DMS153 treated with DMSO at 0.1 percent for 48 hours (cell line): Measurements from ENCODE around the gene MRPL36.
"Not testable (repeated sequence)": the region's sequence is repeated elsewhere in the genome, so short reads cannot be mapped to it uniquely, and the experiment has no call there.

Experiments used
- DNase-seq: peaks from one replicate; lab custom pipeline; 2025; ENCODE audit not compliant: unreplicated experiment; lab: John Stamatoyannopoulos, UW

Gene MRPL36

DNA sequence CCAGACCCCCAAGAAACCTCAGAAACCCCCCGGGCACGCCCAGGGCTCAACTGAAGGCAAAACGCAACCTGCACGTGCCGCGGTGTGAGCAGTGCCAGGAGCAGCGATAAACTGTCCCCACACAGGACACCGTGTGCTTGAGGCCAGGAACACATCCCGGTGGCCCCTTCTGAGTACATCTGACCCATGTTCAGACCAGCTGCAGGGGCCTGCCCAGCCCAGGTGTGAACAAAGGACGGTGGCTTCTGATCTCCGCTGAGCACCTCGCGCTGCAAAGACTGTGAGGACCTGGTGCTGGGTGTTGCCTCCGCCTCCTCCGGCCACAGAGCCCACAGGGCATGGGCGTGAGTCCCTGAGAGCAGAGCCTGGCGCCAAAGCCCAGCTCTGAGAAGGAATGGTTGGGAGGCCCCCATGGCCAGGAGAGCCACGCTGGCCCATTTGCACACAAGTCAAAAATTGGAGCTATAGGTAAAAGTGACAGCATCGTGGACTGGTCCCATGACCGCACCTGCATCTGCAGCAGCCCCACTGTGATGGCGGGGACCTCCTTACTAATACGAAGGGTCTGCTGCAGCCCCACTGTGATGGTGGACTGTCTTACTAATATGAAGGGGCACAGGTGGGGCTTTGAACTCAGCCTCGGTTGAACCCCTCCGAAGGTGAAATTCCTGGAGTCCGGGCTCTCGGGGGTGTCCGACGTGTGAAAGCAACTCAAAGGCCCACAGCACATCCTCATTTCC lies 33.0 kb upstream of the MRPL36 start:
- DNase-seq = no peak

DNA sequence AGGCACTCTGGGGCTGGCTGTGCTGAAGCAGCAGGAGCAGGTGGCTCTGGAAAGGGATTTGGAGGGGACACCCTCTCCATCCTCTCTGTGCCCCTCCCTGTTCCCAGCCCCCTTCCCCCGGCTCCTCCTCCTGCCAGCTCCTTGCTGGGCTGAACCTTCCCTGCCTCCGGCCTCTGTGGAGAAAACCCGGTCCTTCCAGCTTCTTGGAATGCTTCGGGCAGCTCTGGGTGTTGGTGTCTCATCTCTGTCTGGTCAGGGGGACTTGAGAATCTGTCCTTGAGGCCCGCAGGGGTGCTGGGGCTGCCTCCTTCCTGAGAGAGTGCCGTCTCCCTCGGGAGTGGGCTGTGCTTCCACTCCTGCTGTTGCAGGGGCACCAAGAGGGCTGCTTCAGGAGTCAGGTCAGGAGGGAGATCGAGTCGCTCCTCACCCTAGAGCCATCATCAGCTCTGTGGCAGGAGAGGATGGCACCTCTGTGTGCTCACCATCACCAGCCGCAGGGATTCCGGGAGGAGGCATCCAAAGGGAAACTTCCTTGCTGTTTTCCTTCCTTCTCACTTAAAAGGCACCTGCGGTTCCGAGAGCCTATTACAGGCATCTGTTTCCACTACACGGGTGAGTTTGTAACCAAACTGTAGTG lies 32.2 kb upstream of the MRPL36 start:
- DNase-seq = no peak

DNA sequence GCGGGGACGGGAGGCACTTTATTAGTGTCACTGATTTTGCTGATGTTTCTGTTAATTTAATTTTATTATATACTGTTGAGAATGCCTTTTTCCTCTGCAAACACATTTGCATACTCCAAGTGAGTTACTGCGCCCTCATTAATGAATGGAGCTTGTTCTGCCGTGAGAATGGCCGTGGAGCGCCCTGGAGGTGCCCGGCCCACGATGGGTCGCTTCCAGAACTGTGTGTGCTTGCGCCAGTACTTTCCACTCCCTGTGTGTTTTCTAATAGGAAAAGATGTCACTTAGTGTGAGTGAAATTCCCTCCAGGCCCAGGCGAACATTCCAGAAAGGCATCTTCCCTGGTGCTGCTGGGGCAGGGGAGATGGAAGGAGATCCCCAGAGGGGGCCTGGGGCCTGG lies 31.6 kb upstream of the MRPL36 start:
- no peak for DNase-seq

DNA sequence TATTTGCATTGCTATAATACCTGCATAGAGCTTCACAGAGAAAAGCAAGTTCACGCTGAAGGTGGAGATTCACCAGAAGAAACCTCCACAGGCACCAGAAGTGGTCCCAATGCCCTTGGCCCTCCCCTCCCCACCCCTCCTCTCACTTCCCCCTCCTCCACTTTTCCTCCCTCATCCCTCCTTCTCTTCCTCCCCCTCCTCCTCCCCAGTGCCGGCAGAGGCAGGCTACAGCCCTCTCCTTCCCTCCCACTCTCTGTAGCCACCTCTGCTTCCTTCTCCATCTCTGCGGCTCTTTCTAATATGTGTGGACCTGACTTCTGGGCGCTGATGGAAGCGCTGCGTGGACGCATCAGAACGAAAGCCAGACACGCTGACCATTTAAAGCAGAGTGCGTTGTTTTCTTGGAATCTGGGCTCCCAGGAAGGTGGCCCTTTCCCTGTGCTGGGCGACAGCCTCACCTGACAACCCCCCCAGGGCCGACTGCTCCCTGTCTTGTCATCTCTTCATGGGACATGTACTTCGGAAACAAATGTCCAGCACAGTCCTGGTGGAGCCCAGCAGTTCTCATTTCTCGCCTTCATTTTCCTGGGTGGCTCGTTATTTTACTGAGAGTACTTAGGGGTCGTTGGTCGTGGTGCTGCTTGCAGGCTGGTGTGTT lies 31.1 kb upstream of the MRPL36 start:
- no peak for DNase-seq

DNA sequence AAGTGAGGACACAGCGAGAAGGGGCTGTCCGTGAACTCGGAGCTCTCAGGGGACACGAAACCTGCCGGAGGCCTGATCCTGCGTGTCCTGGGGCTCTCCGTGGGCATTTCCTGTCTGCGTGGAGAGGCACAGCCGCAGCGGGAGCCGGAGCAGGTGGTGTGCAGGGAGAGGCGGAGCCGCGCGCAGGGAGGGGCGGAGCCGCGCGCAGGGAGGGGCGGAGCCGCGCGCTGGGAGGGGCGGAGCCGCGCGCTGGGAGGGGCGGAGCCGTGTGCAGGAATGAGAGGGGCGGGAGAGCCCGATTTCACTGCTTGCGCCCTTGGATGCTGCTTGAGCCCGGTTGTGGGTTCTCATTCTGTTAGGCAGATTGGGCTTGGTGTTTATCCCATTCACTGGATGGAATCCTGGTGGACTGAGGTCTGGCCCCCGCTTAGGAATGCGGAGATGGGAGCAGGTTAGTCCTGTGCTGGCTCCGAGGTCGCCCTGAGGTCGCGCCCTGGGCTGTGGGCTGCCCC lies 28.3 kb upstream of the MRPL36 start:
- DNase-seq = no peak

DNA sequence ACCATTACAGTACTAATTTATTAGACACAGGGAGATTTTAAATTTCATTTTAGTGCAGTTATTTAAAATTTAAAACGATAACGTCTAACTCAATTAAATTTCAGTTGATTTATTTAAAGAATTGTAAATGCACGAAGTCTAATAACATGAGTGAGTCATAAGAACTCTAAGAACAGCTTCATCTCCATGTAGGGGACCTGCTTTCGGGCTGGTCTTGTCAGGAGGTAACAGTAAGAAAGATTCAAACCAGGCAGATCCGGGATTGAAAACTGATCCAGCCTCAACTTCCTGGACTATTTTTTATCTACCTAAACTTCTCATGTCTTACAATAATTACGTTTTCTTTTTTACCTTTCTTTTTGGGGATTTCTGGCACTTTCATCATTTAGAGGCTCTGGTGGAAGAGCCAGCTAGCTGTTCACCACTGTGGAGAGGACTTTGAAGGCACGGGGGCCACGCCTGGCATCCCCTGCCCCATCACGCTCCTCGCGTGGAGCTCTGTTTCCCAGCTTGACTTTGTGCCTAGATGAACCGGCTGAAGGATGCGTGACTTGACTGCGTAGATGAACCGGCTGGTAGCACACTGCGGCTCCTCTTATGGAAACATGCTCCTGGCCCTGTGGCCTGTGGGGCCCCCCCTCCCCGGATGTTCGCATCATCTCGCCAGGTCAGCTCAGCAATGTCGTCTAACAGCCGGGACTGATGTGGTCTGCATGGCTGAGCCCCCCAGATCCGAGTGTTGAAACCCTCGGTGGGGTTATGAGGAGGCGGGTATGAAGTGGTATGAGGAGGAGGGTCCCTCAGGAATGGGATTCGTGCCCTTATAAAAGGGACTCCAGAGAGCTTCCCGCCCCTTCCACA lies 27.6 kb upstream of the MRPL36 start:
- no peak for DNase-seq

DNA sequence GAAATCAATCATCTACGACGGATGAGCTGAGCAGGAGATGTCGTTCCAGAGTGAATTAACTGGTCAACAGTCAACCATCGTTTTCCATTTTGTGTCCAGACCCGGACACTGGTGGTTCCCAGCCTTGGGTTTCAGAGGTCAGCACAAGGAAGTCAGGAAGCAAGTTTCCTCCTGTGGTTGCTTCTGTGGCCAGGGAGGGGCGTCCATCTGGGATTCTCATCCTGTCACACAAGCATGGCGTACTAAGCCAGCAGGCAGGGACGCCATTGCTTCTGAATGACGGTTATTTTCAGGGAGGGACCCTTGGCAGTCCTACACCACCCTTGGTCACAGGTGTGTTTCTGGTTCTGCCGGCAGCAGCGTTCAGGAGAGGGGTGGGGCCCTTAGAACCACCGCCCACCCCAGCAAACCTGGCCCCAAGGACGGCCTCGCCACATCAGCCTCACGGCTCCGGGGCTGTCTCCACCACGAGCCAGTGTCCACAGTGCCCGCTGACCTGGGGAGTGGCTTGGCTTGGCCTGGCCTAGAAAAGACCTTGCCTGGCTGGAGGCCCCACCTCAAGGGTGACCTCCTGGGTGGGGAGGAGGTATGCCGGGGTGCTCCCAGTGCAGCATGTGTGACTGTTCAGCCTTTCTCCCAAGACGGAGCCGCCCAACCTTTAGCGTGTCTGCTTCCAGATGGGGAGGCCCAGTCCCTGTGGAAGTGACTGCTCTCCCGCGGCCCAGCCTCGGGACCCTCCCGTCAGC lies 26.8 kb upstream of the MRPL36 start:
- no peak for DNase-seq

DNA sequence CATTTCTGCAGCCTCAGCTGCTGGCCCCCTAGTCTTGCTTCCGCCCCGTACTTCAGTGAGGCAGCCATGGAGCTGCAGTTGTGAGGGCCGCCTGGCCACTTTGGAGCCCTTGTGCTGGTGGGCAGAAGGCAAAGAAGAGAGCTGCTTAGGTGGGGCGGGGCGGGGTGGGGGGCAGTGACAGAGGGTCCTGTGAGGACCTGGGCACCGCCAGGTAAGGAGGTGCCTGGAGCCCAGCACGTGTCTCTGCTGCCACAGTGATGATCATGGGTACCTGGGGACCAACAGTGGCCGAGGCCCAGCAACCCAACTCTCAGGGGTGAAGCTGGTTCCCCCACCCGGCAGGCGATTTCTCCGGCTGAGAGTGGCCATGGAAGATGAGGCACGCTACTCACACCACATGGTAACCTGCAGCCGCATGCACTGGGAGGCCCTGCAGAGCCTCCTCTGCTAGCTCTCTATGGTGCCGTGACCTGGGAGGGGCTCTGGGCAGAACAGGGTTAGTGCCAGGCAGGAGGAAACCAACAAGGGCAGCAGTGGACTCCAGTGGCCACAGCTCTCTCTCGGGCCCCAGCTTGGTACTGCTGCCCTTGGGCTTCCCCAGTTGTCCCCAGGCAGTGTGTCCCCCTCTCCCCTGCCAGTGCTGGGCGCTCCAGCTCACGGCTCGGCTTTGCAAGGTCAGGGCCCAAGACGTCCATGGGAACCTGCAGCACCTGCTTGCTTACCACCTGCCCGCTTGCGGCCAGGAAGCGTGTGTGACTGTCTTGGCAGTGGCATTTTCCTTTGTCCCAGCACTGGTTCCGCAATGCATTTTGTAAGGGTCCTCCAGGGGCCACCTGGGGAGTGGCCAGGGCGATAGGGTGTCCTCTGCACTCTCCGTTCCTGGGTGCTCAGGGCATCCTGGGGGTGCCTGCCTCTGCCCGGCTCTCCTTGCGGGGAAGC lies 25.5 kb upstream of the MRPL36 start:
- DNase-seq = no peak

DNA sequence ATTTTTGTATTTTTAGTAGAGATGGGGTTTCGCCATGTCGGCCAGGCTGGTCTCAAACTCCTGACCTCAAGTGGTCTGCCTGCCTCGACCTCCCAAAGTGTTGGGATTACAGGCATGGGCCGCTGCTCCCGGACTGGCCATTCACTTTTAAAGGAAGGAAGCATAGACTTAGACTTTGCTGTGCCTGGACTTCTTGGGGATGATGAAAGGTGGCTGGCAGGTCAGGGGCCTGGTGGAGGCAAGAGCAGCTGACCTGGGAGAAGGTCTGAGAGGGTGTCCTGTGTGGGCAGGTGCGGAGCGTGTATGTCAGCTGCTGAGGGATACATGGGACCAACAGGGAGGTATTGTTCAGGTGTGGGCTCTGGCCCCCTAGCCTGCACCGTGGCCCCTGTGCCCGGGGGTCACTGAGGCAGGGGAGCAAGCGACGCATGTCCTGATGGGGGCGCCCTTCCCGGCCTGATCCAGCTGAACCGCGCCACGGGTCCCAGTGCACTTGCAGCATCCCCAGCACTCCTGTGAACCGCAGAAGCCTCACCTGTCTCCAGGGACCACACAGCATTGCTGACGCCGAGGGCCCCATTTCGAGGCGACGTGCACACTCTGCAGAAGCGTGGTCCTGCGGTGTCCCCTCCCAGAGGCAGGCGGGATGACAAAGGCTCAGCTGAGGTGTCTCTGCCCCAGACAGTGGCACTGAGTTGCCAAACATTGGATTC lies 24.6 kb upstream of the MRPL36 start:
- no peak for DNase-seq

DNA sequence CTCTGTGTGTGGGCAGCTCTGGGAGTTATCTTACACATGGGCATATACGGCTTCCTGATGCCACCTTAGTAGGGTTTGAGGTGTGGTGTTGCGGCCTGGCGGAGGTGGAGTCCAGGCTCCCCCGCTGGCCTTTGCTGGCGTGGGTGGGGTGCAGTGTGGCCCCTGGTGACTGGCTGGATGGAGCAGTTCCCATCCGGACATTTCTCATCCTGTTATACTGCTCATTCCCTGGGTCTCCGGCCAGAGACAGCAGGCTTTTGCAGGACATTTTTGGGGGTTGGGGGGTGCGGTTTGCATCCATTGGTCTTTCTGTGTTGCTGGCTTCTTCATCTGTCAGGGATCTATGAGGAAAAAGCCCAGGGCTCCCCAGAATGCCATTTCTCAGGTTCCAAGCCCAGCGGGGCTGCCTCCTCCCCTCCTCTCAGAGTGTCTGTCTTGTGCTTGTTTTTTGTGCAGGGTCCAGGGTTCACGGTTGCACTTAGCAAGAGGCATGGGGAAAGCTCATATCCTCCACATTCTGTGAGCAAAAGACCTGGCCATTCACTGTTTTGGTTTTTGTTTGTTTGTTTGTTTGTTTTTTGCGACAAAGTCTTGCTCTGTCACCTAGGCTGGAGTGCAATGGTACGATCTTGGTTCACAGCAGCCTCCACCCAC lies 23.9 kb upstream of the MRPL36 start:
- DNase-seq = no peak

DNA sequence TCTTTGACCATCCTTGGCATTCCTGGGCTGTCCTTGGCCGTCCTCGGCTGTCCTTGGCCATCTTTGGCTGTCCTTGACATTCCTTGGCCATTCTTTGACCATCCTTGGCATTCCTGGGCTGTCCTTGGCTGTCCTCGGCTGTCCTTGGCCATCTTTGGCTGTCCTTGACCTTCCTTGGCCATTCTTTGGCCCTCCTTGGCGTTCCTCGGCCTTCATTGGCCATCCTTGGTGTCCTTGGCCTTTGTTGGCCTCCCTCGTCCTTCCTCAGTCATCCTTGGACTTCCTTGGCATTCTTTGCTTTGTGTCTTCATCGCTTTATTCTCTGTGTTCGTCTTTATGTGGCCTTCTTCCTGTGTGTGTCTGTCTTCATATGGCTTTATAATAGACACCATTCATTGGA lies 22.2 kb upstream of the MRPL36 start:
- DNase-seq = no peak

DNA sequence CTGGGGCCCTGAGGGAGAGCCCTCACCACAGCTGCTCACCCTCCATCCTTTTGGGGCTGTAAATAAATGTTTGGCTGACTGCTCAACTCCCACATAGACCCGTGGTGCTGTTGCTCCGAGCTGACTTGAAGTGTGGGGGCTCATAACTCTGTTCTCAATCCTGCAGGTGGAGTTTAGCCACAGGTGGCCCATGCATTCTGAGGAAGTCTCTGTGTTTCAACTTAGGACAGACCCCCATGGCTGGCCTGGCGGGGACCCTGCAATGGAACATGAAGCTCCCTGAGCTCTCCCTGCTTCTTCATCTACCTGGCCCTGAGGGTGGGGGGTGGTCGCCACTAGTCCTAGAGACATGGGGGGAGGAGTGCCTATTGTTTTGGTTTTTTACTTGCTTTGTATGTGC lies 21.3 kb upstream of the MRPL36 start:
- no peak for DNase-seq

DNA sequence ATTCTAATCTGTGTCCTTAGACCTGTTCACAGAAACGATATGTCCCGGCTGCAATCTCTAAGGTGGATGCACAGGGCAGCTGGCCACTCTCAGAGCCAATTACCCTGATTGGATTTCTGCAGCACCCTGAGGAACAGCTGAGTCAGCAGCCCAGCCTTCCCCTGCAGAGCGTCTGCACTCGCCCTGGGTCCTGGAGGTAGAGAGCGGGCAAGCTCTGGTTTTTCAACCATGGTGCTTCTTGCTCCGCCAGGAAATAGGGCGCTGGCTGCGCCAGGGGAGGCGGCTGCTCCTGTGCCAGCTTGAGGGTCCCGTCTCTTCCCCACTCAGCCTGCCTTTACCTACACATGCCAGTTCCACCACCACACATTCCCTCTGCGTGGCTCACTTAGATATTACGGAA lies 20.7 kb upstream of the MRPL36 start:
- no peak for DNase-seq

DNA sequence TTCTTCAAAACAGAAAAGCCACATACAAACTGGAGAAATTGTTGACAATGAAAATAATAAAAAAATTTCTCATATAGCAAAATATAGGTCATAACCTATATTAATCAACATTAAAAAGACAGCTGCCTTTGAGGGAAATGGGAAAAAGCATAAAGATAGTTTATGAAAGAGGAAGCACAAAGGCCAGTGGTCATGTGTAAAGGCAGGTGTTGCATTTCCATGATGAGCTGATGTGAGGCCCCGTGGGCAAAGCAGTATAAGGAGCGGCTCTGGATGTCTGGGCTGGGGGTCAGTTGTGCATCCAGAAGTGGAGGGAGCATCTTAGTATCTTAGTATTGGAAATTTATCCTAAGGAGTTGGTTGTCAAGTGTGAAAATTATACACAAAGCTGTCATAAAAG lies 19.8 kb upstream of the MRPL36 start:
- DNase-seq = no peak

DNA sequence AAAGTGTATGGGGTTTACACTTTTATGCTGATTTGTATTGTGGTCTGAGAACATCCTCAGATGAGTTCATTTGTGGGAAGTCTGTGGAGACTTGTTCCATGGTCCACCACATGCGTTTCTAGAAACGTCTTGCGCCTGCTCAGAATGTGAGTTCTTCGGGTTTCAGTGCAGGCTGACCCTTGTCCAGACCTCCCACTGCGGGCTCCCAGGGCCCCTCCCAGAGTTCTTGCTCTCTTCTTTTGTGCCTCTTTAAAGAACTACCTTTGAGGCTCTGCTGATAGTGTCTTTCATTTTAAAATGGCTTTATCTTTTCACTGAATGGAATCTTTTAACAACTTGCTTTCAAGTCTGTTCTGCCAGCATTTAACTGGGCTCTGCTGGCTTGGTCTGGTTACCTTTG lies 19.1 kb upstream of the MRPL36 start:
- DNase-seq = no peak

DNA sequence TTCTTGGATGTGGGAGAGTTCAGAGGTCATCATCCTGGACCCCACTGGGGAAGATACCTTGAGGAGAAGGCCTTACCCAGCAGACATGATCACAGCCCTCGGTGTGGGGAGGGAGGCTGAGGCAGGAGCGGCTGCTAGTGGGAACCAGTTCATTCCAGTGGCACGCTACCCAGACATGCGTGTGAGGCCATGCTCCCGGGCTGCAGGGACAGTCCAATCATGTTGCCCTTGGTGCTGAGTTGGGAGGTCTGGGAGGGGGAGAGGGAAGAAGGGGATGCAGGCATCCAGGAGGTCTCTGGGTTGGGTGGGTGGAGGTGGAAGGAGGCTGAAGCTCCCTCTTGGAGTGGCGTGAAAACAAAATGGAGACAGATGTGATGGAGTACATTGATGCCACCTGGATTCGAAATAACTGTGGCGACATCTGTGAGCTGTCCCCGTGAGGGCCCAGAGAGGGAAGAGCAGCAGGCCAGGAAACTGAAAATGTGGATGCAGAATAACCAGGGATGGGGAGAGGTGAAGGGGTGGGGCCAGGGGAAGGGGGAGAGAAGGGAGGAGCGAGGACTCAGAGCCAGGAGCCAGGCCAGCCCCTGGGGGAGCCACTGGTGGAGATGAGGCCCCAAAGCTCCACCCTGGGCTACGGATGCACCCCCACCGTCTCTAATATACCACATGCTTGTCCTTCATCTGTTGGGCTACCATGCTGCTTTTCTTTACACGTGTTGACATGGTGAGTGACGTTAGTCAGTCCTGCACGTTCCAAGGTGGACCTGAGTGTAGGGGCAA lies 17.8 kb upstream of the MRPL36 start:
- no peak for DNase-seq

DNA sequence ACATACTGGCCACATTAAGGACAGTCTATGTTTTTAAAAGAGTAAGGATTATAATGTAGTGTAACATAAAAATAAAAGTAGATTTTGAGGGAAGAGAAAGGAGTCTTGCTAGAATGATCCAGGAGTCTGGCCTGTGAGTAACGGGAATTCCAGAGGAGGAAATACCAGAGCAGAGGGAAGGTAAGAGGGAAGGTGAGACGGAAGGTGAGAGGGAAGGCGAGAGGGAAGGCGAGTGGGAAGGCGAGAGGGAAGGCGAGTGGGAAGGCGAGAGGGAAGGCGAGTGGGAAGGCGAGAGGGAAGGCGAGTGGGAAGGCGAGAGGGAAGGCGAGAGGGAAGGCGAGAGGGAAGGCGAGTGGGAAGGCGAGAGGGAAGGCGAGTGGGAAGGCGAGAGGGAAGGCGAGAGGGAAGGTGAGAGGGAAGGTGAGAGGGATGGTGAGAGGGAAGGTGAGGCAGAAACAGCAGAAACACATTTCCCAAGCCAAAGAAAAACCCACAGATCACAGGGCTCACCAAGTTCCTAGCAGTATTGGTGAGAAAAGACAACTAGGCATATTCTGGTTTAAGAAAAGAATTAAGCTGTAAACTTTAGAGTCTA lies 17.0 kb upstream of the MRPL36 start:
- DNase-seq = not testable (repeated sequence)
